Mesendoderm (in vitro differentiated cells): ENCODE measurements around the gene SH2D3A.

Source experiments
- DNase-seq: peaks from one replicate; pipeline ENCODE4 v3.0.0; 2013
- H2AK5ac ChIP-seq: 2 replicates; pipeline ENCODE4 v1.6.1; 2013; ENCODE audit warnings: low read length, inconsistent platforms
- H2BK120ac ChIP-seq: 2 replicates; pipeline ENCODE4 v1.6.1; 2013; ENCODE audit warnings: low read depth, mild to moderate bottlenecking, low read length, moderate library complexity, mixed read lengths
- H2BK15ac ChIP-seq: replicated peaks from 2 replicates; pipeline ENCODE4 v1.6.1; 2013; ENCODE audit warnings: low read depth, mild to moderate bottlenecking, moderate library complexity
- H2BK5ac ChIP-seq: 2 replicates; pipeline ENCODE4 v1.6.1; 2013; ENCODE audit warnings: low read length, inconsistent platforms
- H3K18ac ChIP-seq: 2 replicates; pipeline ENCODE4 v1.6.1; 2013; ENCODE audit warnings: mild to moderate bottlenecking, low read length, mixed read lengths
- H3K23ac ChIP-seq: one replicate; pipeline ENCODE4 v1.6.1; 2013; ENCODE audit warnings: low read length
- H3K27ac ChIP-seq: 2 replicates; pipeline ENCODE4 v1.5.1; 2013; ENCODE audit warnings: low read depth, mild to moderate bottlenecking, inconsistent platforms, low read length, moderate library complexity
- H3K27me3 ChIP-seq: 2 replicates; pipeline ENCODE4 v1.6.1; 2013; ENCODE audit warnings: low read length, control low read depth, mild to moderate bottlenecking, inconsistent platforms; ENCODE audit not compliant: insufficient read depth, poor library complexity
- H3K36me3 ChIP-seq: 2 replicates; pipeline ENCODE4 v1.6.1; 2013; ENCODE audit warnings: low read length, inconsistent platforms; ENCODE audit not compliant: control insufficient read depth, insufficient read depth
- H3K4ac ChIP-seq: one replicate; pipeline ENCODE4 v1.6.1; 2013; ENCODE audit warnings: low read depth, mild to moderate bottlenecking, low read length, moderate library complexity
- H3K4me1 ChIP-seq: 2 replicates; pipeline ENCODE4 v1.6.1; 2013; ENCODE audit warnings: low read depth, low read length, inconsistent platforms; ENCODE audit not compliant: control insufficient read depth
- H3K4me2 ChIP-seq: 2 replicates; pipeline ENCODE4 v1.6.1; 2013; ENCODE audit warnings: low read length
- H3K4me3 ChIP-seq: 2 replicates; pipeline ENCODE4 v1.5.1; 2013; ENCODE audit warnings: mild to moderate bottlenecking, low read length
- H3K56ac ChIP-seq: one replicate; pipeline ENCODE4 v1.6.1; 2013; ENCODE audit warnings: low read length
- H3K79me1 ChIP-seq: 2 replicates; pipeline ENCODE4 v1.6.1; 2013; ENCODE audit warnings: low read length, inconsistent platforms
- H3K79me2 ChIP-seq: 2 replicates; pipeline ENCODE4 v1.6.1; 2013; ENCODE audit warnings: mild to moderate bottlenecking, low read length; ENCODE audit not compliant: control insufficient read depth, insufficient read depth
- H3K9ac ChIP-seq: 2 replicates; pipeline ENCODE4 v1.6.1; 2013; ENCODE audit warnings: low read length, inconsistent platforms
- H4K5ac ChIP-seq: one replicate; pipeline ENCODE4 v1.6.1; 2013; ENCODE audit warnings: low read length
- H4K8ac ChIP-seq: one replicate; pipeline ENCODE4 v1.6.1; 2013; ENCODE audit warnings: low read depth, mild to moderate bottlenecking, control low read depth, low read length, moderate library complexity
- WGBS: extraction: QIAGEN DNeasy Blood & Tissue Kit; methylation state at CpG from one replicate; pipeline ENCODE4 v1.1.7; 2013; ENCODE audit warnings: low lambda C conversion rate, missing lambda C conversion rate; ENCODE audit not compliant: insufficient coverage; ENCODE audit errors: extremely low coverage; 5-methylcytosine and 5-hydroxymethylcytosine counted together

Gene SH2D3A

GRCh38 chr19:6737284-6737872 is 29.9 kb downstream of the SH2D3A start, which contains the start of gene GPR108:
Gene GPR108 (minus strand): TSS chr19:6737580. CDS start chr19:6737576, 4 bp downstream.
- Histone ChIP-seq H3K23ac (no peak within 1 kb of the TSS), H3K79me1 (peaks cover 5% of the 10 kb centered on the region), H3K36me3 (no peaks in the 10 kb centered on the region), H3K4ac (peak within 1 kb of the TSS; percentile 95), H3K27ac (peak within 1 kb of the TSS; percentile 97), H4K8ac (no peak within 1 kb of the TSS), H4K5ac (peak within 1 kb of the TSS; percentile 3), H3K18ac (peak within 1 kb of the TSS; percentile 96), H3K27me3 (no peaks in the 10 kb centered on the region), H2BK120ac (peak within 1 kb of the TSS; percentile 92), H2AK5ac (peak within 1 kb of the TSS; percentile 2), H3K4me3 (peak within 1 kb of the TSS; percentile 75), H3K4me1 (peaks cover 6% of the 10 kb centered on the region), H3K9ac (peak within 1 kb of the TSS; percentile 93), H3K4me2 (peak within 1 kb of the TSS; percentile 57), H2BK15ac (peak within 1 kb of the TSS; percentile 27), H2BK5ac (peak within 1 kb of the TSS; percentile 87), H3K56ac (peak within 1 kb of the TSS; percentile 90), H3K79me2 (peaks cover 30% of the 10 kb centered on the region)
- DNase-seq: peak; percentile 100
- no CpG with 5 or more reads among the region's 55 CpGs for WGBS

GRCh38 chr19:6736917-6737283 is 30.3 kb downstream of the SH2D3A start:
- Histone ChIP-seq H4K8ac (no peak overlapping the region), H3K36me3 (no peaks in the 10 kb centered on the region), H3K27ac (peak overlapping the region; percentile 97), H4K5ac (no peak overlapping the region), H3K4me2 (peak overlapping the region; percentile 57), H3K79me1 (peaks cover 5% of the 10 kb centered on the region), H3K9ac (peak overlapping the region; percentile 93), H3K4me1 (peaks cover 6% of the 10 kb centered on the region), H2BK5ac (peak overlapping the region; percentile 87), H3K56ac (peak overlapping the region; percentile 83), H3K4me3 (peak overlapping the region; percentile 75), H3K27me3 (no peaks in the 10 kb centered on the region), H3K18ac (peak overlapping the region; percentile 96), H2BK15ac (peak overlapping the region; percentile 9), H2BK120ac (no peak overlapping the region), H3K23ac (no peak overlapping the region), H3K4ac (peak overlapping the region; percentile 65), H2AK5ac (no peak overlapping the region), H3K79me2 (peaks cover 26% of the 10 kb centered on the region)
- no CpG with 5 or more reads among the region's 16 CpGs for WGBS
- no peak for DNase-seq

GRCh38 chr19:6736169-6736916 is 30.9 kb downstream of the SH2D3A start:
- peak overlapping the region; percentile 41 for H2AK5ac ChIP-seq
- H3K36me3 ChIP-seq: no peaks in the 10 kb centered on the region
- H3K27me3 ChIP-seq: no peaks in the 10 kb centered on the region
- H3K27ac ChIP-seq: peak overlapping the region; percentile 97
- peak overlapping the region; percentile 96 for H3K18ac ChIP-seq
- H3K56ac ChIP-seq: peak overlapping the region; percentile 83
- H3K9ac ChIP-seq: peak overlapping the region; percentile 93
- H4K8ac ChIP-seq: no peak overlapping the region
- H3K4ac ChIP-seq: peak overlapping the region; percentile 65
- no peak overlapping the region for H4K5ac ChIP-seq
- H3K4me1 ChIP-seq: peaks cover 4% of the 10 kb centered on the region
- H2BK5ac ChIP-seq: peak overlapping the region; percentile 87
- no peak overlapping the region for H2BK120ac ChIP-seq
- WGBS: no CpG with 5 or more reads among the region's 25 CpGs
- peak overlapping the region; percentile 57 for H3K4me2 ChIP-seq
- peak overlapping the region; percentile 75 for H3K4me3 ChIP-seq
- peaks cover 21% of the 10 kb centered on the region for H3K79me2 ChIP-seq
- H3K23ac ChIP-seq: no peak overlapping the region
- peak overlapping the region; percentile 9 for H2BK15ac ChIP-seq
- peak; percentile 96 for DNase-seq
- peaks cover 3% of the 10 kb centered on the region for H3K79me1 ChIP-seq

GRCh38 chr19:6735181-6735911 is 31.9 kb downstream of the SH2D3A start:
- H3K27me3 ChIP-seq: no peaks in the 10 kb centered on the region
- H3K79me1 ChIP-seq: peaks cover 3% of the 10 kb centered on the region
- peak overlapping the region; percentile 57 for H3K4me2 ChIP-seq
- peaks cover 4% of the 10 kb centered on the region for H3K4me1 ChIP-seq
- H2BK120ac ChIP-seq: peak overlapping the region; percentile 7
- H3K79me2 ChIP-seq: peaks cover 11% of the 10 kb centered on the region
- peak overlapping the region; percentile 65 for H3K4ac ChIP-seq
- H3K36me3 ChIP-seq: no peaks in the 10 kb centered on the region
- no peak overlapping the region for H4K5ac ChIP-seq
- H3K56ac ChIP-seq: peak overlapping the region; percentile 83
- no peak overlapping the region for H3K23ac ChIP-seq
- H2BK15ac ChIP-seq: no peak overlapping the region
- H4K8ac ChIP-seq: no peak overlapping the region
- peak overlapping the region; percentile 41 for H2AK5ac ChIP-seq
- peak; percentile 72 for DNase-seq
- H3K4me3 ChIP-seq: peak overlapping the region; percentile 43
- peak overlapping the region; percentile 93 for H3K9ac ChIP-seq
- H2BK5ac ChIP-seq: peak overlapping the region; percentile 0
- H3K18ac ChIP-seq: peak overlapping the region; percentile 96
- no CpG with 5 or more reads among the region's 15 CpGs for WGBS
- peak overlapping the region; percentile 97 for H3K27ac ChIP-seq

GRCh38 chr19:6734096-6734696 is 33.0 kb downstream of the SH2D3A start:
- no peak overlapping the region for H3K27ac ChIP-seq
- no peak overlapping the region for H2AK5ac ChIP-seq
- peak overlapping the region; percentile 37 for H3K9ac ChIP-seq
- H4K5ac ChIP-seq: no peak overlapping the region
- no peak overlapping the region for H3K4me2 ChIP-seq
- H2BK5ac ChIP-seq: peak overlapping the region; percentile 40
- H3K79me1 ChIP-seq: peaks cover 3% of the 10 kb centered on the region
- H3K56ac ChIP-seq: peak overlapping the region; percentile 74
- H3K4me1 ChIP-seq: peaks cover 4% of the 10 kb centered on the region
- no peak overlapping the region for H2BK120ac ChIP-seq
- H3K27me3 ChIP-seq: no peaks in the 10 kb centered on the region
- no peak overlapping the region for H4K8ac ChIP-seq
- H3K4me3 ChIP-seq: no peak overlapping the region
- peaks cover 4% of the 10 kb centered on the region for H3K79me2 ChIP-seq
- WGBS: no CpG with 5 or more reads among the region's 20 CpGs
- H3K36me3 ChIP-seq: no peaks in the 10 kb centered on the region
- no peak for DNase-seq
- no peak overlapping the region for H3K18ac ChIP-seq
- H2BK15ac ChIP-seq: no peak overlapping the region
- peak overlapping the region; percentile 45 for H3K23ac ChIP-seq
- H3K4ac ChIP-seq: no peak overlapping the region
